MCF 10A (cell line): ENCODE results near the gene ZDHHC16. TPM values are rescaled to one million over a fixed set of nuclear protein-coding genes. Genes with fewer than 3 reads are reported as not detected.

Source experiments
- BruUV-seq: library from RNA; stranded (reverse); fragments of 400-500 nt; replicated peaks from 2 replicates; lab custom pipeline; 2021; lab: Mats Ljungman, UMichigan
- CTCF ChIA-PET: fragments of 300-600 bp; sonication (Branson Sonifier 250); formaldehyde crosslinking; extraction: SDS; loops from one replicate; lab custom pipeline; 2021; ENCODE audit warnings: antibody characterized with exemption, inconsistent platforms; lab: Yijun Ruan, JAX
- POLR2A ChIA-PET: fragments of 300-600, 350-650 bp; sonication (Branson Sonifier 250); formaldehyde crosslinking; extraction: SDS; loops from one replicate; lab custom pipeline; 2020; ENCODE audit warnings: antibody characterized with exemption, inconsistent platforms; lab: Yijun Ruan, JAX
- DNase-seq: peaks from one replicate; pipeline ENCODE4 v3.0.0-alpha.2; 2018; ENCODE audit not compliant: unreplicated experiment
- H3K27ac Mint-ChIP-seq: one replicate; pipeline ENCODE4 v1.8.0; 2022; ENCODE audit warnings: mild to moderate bottlenecking, low read depth, mixed read lengths; ENCODE audit not compliant: unreplicated experiment
- H3K27me3 Mint-ChIP-seq: one replicate; pipeline ENCODE4 v1.8.0; 2022; ENCODE audit warnings: mixed read lengths; ENCODE audit not compliant: insufficient read depth, unreplicated experiment
- H3K36me3 Mint-ChIP-seq: one replicate; pipeline ENCODE4 v1.8.0; 2022; ENCODE audit warnings: mild to moderate bottlenecking, moderate library complexity, mixed read lengths; ENCODE audit not compliant: insufficient read depth, unreplicated experiment
- H3K4me1 Mint-ChIP-seq: one replicate; pipeline ENCODE4 v1.8.0; 2022; ENCODE audit warnings: mixed read lengths; ENCODE audit not compliant: insufficient read depth, unreplicated experiment
- H3K4me3 Mint-ChIP-seq: one replicate; pipeline ENCODE4 v1.8.0; 2022; ENCODE audit warnings: mild to moderate bottlenecking, moderate library complexity, mixed read lengths; ENCODE audit not compliant: unreplicated experiment
- H3K9me3 Mint-ChIP-seq: one replicate; pipeline ENCODE4 v1.8.0; 2022; ENCODE audit warnings: mixed read lengths; ENCODE audit not compliant: unreplicated experiment
- CTCF ChIP-seq: fragments of 200-600 bp; IDR thresholded peaks from one replicate; pipeline ENCODE4 v1.8.0; 2022; ENCODE audit warnings: antibody characterized with exemption, mild to moderate bottlenecking; ENCODE audit not compliant: unreplicated experiment
- intact Hi-C: fragments of 100-400 bp; cut with micrococcal nuclease; formaldehyde crosslinking; loops from 2 replicates; pipeline ENCODE4 v1.14.1; 2022
- total RNA-seq: library from RNA; stranded (reverse); gene quantifications from 2 replicates; pipeline ENCODE4 v1.2.3, GENCODE V29; 2022

ZDHHC16 gene
- total RNA-seq, 1 experiment from 2014 or later = 48.0 TPM

GRCh38 chr10:97502916-97503315 is 56.9 kb downstream of the ZDHHC16 start:
- POLR2A ChIA-PET = no interaction called here
- Mint-ChIP-seq H3K4me1 (peaks cover 13% of the 10 kb centered on the region), H3K27ac (no peak overlapping the region), H3K27me3 (no peaks in the 10 kb centered on the region), H3K9me3 (no peaks in the 10 kb centered on the region), H3K4me3 (no peak overlapping the region), H3K36me3 (no peaks in the 10 kb centered on the region)
- BruUV-seq = no TSS peak
- CTCF ChIA-PET = interaction anchor here (0.6 to 0.9 kb wide), 3 partner anchors 7 to 171 kb away, joined by 3 to 5 read pairs (median 4); no protein-coding TSS in a partner anchor
- intact Hi-C loops = no loop called here
- no peak for TF ChIP-seq CTCF
- no peak for DNase-seq

GRCh38 chr10:97503406-97503805 is 57.4 kb downstream of the ZDHHC16 start:
- POLR2A ChIA-PET = no interaction called here
- Mint-ChIP-seq H3K36me3 (no peaks in the 10 kb centered on the region), H3K9me3 (no peaks in the 10 kb centered on the region), H3K27me3 (no peaks in the 10 kb centered on the region), H3K4me1 (peaks cover 13% of the 10 kb centered on the region), H3K4me3 (no peak overlapping the region), H3K27ac (no peak overlapping the region)
- intact Hi-C loops = no loop called here
- CTCF ChIA-PET = interaction anchor here (0.6 kb wide), 2 partner anchors 11 to 170 kb away, joined by 3 to 4 read pairs; no protein-coding TSS in a partner anchor
- TF ChIP-seq CTCF = no peak
- DNase-seq = no peak
- no TSS peak for BruUV-seq

- peaks cover 10% of the 10 kb centered on the region for H3K4me1 Mint-ChIP-seq
- no peak for DNase-seq
Measured at GRCh38 chr10:97505152-97505551, 59.2 kb downstream of the ZDHHC16 start.

More at GRCh38 chr10:97505152-97505551, 59.2 kb downstream of the ZDHHC16 start:
- Mint-ChIP-seq H3K4me3 (no peak overlapping the region), H3K36me3 (no peaks in the 10 kb centered on the region), H3K9me3 (no peaks in the 10 kb centered on the region), H3K27me3 (no peaks in the 10 kb centered on the region), H3K27ac (no peak overlapping the region)
- intact Hi-C loops = no loop called here
- no peak for TF ChIP-seq CTCF
- no TSS peak for BruUV-seq
- POLR2A ChIA-PET = no interaction called here
- CTCF ChIA-PET = interaction anchor here (0.6 to 1.4 kb wide), 3 partner anchors 47 to 286 kb away, joined by 3 to 5 read pairs (median 3); no protein-coding TSS in a partner anchor
